HUDEP-2 (cell line): ENCODE results near the gene ATXN1.
"Not testable (repeated sequence)": the region's sequence is repeated elsewhere in the genome, so short reads cannot be mapped to it uniquely, and the experiment has no call there.

Source experiments
- DNase-seq, 76 experiments: peaks; one replicate each; lab custom pipeline; 2025; ENCODE audit not compliant: unreplicated experiment in 76 of 76; lab: John Stamatoyannopoulos, UW

Gene ATXN1

DNA sequence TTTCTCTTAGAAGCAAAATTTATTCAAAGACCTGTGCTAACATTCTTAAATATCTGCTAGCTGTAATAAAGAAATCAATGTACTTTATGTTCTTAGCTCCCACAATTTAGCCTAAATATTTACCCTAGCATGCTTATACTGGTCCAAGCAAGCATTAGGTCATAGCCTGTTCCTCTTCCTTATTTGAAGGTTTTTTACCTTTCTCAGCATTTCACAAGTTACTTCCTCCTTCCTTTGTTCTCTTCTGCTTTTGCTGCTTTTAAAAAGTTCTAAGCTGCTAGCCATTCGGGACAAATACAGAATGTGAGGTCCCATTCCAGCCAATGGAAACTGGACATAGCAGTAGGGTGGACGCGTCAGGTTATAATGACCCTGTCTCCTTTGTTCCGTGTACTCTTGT, 354.7 kb downstream of the ATXN1 start:
- not testable (repeated sequence) for DNase-seq

DNA sequence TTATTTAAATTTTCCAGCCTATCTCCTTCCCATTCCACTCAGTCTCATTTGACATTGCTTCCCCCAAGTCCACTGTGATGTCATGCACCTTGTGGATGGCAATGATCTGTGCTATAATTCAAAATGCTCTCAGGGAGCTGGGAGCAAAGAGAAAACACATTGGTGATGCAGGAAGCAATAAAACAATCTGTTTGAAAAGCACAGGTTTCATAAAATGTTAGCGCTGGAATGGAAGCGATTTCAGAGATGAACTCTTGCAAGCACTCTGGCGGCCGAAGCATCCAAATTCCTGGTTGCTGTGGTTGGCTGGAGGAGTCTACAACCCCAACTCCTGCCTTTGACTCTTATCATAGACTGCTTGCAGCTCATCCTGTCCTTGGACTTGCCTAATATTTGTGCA, 355.9 kb downstream of the ATXN1 start:
- DNase-seq: no peak

DNA sequence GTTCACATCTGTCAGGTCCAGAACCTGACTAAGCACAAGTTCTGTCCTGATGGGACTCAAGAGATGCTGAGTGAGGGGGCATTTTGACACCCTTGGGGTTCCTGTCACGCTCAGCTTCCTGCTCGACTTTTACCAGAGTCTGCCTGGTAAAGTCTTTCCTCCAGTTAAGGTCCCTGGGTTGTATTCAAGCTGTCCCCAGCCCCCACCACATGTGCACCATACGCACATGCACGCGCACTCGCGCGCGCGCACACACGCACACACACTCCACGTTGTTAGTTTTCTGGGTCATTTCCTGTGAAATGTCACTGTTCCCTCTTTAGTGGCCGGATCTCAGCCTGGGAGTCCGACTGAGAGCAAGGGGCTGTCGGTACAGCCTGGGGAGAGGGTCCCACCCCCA, 356.8 kb downstream of the ATXN1 start:
- no peak for DNase-seq

DNA sequence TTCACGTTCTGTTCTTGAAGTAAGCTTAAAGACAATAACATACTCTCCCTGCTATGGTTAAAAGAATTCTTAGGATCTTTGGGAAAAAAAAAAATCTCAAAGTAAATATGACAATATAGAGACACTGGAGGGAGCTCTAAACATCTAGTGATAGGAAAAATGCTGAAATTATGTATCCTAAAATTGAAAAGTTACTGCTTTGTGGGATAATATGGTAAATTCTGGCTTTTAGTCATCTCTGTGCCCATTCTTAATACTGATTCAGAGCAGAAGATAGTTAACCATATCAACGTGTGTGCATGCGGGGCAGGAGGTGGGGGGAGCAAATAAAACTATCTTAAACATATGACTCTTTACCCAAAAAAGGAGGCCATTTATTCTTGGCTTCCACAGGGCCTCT, 357.4 kb downstream of the ATXN1 start:
- no peak for DNase-seq

DNA sequence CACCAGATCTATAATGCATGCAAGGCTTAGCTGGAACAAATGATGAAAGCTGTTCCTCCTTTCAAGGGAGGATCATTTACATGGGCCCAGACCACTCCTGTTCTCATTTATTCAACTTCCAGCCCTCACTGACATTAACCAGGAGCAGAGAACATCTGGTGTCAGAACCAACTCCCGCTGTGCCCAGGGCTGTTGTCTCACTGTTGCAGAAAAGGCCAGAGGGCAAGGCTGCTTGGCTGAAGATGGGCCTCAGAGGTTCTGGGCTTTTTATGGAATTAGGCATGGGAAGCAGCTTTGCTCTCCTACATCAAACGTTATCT, 358.7 kb downstream of the ATXN1 start:
- no peak for DNase-seq

DNA sequence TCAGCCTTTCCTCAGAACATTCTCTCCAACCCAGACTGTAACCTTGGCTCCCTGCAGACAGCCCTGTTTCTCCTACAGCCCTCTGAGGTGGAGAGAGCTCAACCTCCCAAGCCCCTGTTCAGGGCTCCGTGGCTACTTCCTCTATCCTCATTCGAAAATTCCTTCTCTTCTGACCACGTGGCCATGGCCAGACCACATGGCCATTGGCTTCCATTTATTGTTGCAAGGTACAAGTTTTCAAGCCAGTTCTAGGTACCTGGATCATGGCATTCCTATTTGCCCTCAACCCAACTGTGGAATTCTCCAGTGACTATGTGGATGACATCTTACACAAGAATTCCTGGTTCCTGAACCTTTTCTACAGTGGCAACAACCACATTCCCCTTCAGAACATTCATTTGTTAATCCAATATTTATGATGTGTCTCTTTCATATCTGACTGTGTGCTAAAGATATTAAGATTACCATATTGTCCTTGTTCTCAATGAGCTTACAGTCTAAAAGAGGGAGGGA, 361.0 kb downstream of the ATXN1 start:
- DNase-seq: no peak

DNA sequence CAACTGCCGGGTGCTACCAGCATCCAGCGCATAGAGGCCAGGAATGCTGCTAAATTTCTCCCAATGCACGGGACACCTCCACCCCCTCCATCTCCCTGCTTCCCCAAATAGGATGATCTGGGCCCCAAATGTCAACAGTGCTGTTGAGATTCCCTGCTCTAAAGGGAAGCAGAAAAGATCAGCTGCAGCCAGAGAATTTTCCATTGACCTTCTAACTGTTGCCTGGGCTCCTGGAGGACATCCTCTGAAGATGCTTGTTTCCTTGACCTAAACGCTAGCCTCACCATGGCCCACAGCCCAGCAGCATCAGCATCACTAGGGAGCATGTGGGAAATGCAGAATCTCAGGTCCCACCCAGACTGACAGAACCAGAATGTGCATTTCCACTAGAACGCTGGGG, 361.6 kb downstream of the ATXN1 start:
- no peak for DNase-seq

DNA sequence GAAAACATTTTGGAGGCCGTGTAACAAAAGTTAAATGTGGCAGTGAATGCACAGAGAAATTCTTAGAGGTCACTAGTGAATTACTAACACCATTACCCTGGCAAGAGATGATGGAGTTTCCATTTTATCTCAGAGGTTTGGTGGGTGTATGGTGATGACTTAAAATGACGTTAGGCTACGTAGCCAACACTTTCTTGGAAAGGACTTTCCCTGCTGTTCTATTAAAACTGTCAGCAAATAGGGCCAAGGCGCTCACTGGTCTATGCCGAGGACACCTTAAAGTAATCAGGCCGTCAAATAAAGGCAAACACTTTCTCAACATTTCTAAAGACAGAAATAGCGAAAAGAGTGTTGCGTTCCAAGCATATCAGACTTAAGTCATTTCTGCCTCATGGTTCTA, 362.1 kb downstream of the ATXN1 start:
- no peak for DNase-seq

DNA sequence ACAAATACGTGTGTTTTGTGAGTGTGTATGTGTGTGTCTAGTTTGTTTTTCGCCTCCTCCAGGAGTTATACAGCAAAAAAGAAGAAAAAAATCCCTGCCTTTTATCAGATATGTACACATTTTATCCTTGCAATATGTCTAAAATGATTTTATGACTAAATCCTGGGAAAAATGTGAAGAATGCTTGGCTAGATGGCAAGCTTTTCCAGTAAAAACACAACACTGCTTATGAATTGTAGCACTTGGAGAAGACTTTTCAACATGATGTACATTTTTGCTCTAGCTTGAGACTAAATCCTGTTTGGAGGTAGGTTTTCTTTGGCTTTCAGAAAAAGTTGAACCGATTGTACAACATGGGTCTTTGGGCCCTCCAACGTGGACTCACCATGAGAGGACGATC, 362.7 kb downstream of the ATXN1 start:
- DNase-seq: no peak

DNA sequence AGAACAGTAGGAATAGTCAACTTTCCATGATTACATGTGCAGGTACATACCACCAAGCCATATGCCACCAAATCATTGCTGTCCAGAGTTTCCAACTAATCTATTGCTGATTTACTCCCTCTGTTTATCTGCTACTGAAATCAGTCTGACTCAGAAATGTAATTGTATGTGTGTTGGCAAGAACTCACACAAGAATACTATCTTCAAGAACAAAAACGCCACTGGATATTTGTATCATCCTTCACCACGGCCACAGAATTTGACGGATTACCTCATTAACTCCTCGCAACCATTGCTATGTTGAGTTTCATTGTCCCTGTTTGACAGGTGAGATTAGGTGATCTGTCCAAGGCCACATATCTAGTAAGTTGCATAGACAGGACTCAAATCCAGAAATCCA, 363.6 kb downstream of the ATXN1 start:
- DNase-seq: no peak

DNA sequence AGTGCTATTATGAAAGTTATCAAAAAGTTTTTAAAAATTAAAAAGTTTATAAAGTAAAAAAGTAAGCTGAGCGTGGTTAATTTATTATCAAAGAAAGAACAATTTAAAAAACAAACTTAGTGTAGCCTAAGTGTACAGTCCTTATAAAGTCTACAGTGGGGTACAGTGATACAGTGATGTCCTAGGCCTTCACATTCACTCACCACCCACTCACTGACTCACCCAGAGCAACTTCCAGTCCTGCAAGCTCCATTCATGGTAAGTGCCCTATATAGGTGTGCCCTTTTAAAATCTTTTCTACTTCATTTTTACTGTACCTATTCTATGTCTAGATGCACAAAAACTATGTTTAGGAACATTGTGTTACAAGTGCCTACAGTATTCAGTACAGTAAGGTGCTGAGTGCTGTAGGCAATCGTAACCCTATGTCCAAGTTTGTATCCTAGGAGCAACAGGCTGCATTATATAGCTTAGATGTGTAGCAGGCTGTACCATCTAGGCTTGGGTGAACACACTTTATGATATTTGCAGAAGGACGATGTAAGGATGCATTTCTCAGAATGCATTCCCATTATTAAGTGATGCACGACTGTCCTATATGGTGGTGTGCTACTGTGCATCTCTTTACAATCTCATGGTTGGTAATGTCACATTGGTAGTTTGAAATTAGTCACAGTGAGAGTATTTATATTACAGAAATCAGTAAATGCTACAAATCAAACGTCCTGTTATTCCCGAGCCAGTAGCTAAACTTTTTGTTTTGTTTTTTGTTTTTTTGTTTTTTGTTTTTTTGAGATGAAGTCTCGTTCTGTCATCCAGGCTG, 364.6 kb downstream of the ATXN1 start:
- no peak for DNase-seq

DNA sequence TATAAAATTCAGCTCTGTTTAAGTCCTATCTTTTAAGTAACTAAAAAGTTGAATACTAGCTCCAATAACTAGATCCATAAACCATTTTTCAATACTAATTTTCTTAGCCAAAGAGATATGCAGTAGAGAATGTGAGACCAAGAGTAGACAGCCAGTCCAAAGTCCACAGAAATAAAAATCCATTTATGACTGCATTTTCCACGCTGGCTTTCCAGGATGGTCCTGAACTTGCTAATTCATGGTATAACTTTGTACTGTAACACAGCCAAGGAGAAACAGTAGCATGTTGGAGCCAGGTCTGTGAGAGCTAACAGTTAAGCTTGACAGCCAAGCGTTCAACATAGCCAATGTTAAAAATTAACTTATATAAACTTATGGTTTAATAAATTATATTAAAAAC, 366.6 kb downstream of the ATXN1 start:
- no peak for DNase-seq

DNA sequence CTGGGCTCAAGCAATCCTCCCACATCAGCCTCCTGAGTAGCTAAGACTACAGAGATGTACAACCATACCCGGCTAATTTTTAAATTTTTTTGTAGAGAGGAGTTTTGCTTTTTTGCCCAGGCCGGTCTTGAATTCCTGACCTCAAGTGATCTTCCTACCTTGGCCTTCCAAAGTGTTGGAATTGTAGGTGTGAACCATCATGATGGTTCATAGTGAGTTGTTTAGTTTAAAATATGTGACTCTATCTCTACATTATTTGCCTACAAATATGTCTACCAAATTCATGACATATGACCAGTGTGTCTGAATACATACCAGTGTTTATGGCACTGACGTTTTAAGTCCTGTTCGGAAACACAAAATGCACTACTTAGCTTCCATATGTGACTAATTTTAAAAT, 367.9 kb downstream of the ATXN1 start:
- no peak for DNase-seq

DNA sequence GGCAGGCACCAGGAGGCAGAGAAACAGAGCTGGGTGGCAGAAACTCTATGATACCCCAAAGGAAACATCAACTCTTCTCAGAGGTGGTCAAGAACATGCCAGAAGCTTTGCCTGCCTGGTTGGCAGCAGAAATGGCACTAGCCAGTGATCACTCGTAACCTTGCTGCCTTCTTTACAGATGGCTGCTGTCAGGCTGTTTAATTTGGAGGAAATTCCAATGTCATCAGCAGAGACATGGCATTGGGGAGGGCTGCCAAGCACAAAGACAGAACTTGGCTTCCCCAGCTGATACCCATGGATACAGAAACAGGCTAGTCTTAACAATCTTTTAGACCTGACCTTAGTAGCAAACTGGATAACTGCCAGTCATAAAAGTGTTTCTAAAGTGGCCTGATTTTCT, 369.2 kb downstream of the ATXN1 start:
- no peak for DNase-seq

DNA sequence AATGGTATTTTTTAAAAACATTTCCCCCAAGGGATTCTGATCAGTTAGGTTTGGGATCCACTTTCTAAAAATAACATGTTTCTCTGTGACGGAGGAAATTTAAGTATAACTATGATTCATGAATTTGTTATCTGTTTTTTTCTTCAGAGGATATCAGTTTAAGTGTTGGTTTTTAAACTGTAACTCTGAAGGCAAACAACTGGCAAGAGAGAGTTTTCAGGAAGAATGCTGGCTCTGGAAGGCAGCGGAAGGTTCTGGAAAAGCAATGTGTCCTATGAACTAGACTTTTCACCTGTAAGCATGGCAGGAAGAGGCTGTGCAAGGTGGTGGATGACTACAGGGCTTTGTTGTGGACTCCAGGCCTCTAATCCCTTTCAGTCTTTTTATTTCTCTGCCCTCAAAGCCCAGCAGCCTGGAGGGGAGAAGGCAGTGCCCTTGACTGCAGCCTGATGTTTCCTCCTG, 369.8 kb downstream of the ATXN1 start:
- DNase-seq: no peak

DNA sequence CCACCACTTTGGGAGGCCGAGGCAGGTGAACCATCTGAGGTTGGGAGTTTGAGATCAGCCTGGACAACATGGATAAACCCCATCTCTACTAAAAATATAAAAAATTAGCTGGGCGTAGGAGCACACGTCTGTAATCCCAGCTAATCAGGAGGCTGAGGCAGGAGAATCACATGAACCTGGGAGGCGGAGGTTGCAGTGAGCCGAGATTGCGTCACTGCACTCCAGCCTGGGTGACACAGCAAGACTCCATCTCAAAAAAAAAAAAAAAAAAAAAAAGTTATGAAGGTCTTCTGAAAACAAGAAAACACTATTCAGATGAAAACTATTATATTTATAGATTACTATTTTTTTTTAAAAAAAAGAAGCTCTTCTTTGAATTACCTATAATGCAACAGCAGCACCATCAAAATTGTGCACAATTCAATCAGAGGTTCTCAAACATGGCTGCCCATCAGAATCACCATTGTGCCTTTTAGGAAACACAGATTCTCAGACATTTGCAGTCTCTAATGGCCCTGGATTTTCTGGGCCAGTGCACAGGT, 370.3 kb downstream of the ATXN1 start:
- DNase-seq: not testable (repeated sequence)

DNA sequence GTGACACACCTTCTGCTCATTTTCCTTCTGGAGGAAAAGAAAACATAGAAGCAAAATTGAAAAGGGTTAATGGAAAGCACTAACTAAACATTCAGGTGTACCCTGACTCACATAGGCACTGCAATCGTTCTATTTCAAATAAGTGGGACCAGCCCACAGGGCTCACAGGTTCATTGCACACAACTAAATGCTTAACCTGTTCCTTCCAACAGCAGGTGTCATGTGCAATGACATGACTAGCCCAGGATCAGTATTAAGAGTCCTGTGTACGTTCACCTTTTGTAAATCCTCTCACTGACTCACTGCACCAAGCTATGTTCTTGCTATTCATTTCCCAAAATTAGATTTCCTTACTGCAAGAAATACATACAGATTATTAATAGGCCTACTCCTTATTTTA, 371.6 kb downstream of the ATXN1 start:
- no peak for DNase-seq

DNA sequence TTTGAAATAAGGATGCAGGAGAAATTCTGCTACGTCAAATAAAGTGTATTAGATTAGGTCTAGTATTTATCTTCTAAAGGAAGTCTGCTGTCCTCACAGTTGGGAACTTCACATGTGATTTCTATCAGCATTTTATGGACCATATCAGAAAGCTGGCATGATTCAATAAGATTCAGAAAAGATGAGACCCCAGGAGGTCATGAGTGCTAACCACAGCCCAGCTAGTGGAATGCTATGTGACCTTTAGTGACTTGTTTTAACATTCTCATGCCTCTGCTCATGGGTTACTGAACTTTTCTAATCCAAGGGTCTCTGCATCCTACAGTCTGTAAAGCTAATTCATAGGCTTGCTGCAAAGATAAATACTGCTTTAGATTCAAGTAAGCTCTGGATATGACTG, 372.8 kb downstream of the ATXN1 start:
- no peak for DNase-seq

DNA sequence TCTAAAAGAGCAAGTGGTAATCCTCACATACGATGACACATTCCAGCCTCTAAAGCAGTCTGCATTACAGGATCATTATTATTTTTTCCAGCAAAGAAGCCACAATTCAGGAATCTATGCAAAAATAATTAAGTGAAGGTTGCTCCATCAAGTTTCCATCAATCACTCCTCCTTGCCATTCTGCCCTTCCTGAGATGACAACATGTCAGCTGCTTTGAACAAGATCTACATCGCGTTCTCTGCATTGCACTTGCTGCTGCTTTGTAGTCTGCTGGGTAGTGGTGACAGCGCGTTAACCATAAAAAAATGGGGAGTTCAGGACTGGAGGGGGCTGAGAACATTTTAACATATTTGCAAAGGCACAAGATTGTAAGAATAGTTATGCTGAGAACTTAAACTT, 375.2 kb downstream of the ATXN1 start:
- no peak for DNase-seq

DNA sequence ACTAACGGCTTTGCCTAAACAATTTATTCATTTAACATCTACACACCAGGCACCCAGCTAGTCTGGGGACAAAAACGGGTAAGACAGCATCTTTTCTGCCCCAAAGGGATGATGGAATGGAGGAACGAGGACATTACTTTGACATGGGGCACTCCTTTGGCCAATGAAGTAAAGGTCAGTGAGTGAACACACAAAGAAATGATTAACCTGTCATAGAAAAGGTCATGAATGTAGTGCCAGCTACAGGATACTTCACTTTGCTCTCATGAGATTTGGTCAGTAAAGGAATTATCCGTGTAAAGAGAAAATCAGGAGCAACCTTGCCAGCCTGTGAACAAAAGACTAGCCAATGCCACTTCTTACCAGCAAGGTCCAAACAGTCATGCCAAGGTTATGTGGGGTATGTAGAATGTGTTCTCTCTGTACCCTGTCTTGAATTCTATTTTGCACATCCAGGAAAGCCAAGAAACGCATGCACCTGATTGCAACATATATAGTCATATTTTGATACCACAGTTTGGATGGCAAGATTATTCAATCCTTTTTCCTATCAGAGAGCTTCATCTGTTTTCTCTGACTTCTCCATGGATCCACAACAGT, 377.6 kb downstream of the ATXN1 start:
- no peak for DNase-seq

DNA sequence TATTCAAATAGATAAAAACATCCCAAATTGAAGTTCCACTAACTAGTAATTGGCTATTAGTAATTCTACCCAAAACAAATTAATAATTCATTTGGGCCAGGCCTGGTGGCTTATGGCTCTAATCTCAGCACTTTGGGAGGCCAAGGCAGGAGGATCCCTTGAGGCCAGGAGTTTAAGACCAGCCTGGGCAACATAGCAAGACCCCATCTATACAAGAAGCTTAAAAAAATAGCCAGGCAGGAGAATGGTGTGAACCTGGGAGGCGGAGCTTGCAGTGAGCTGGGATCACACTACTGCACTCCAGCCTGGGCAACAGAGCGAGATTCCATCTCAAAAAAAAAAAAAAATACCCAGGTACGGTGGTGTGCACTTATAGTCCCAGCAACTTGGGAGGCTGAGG, 379.3 kb downstream of the ATXN1 start:
- DNase-seq: not testable (repeated sequence)

DNA sequence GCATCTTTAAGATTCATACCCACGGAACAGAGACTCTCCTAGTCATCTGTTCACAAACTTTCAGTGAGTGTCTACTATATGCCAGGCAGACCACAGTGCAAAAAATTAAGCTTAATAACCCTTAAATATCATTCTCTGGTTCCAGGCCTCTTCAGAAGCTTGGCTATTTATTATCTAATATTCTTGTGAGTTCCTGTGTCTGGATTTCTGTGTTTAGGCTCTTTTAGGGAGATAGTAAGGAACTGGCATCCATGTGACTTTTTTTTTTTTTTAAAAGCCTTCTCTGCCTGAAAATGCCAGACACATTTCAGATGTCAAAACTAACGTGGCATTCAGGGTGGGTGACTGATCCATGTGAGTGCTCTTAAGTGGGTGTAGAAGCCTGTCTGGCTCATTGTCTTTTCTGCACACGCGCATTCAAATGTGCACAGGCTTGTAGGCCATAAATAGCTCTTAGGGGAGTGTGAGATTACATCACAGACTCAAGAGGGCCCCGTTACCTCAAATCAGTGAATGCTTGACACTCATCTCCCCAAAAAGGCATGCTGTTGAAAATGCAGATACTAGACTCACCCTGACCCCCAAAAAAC, 380.9 kb downstream of the ATXN1 start:
- DNase-seq: no peak
